HG02763 (cell line): ENCODE measurements around the gene KCTD13.
"Not testable (repeated sequence)": the region's sequence is repeated elsewhere in the genome, so short reads cannot be mapped to it uniquely, and the experiment has no call there.

Source experiments
- ATAC-seq: cut with Tn5 transposase; IDR thresholded peaks from one replicate; pipeline ENCODE4 v1.9.1; 2021; ENCODE audit warnings: mild to moderate bottlenecking, moderate library complexity; ENCODE audit not compliant: unreplicated experiment

The KCTD13 gene, protein sequence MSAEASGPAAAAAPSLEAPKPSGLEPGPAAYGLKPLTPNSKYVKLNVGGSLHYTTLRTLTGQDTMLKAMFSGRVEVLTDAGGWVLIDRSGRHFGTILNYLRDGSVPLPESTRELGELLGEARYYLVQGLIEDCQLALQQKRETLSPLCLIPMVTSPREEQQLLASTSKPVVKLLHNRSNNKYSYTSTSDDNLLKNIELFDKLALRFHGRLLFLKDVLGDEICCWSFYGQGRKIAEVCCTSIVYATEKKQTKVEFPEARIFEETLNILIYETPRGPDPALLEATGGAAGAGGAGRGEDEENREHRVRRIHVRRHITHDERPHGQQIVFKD

DNA sequence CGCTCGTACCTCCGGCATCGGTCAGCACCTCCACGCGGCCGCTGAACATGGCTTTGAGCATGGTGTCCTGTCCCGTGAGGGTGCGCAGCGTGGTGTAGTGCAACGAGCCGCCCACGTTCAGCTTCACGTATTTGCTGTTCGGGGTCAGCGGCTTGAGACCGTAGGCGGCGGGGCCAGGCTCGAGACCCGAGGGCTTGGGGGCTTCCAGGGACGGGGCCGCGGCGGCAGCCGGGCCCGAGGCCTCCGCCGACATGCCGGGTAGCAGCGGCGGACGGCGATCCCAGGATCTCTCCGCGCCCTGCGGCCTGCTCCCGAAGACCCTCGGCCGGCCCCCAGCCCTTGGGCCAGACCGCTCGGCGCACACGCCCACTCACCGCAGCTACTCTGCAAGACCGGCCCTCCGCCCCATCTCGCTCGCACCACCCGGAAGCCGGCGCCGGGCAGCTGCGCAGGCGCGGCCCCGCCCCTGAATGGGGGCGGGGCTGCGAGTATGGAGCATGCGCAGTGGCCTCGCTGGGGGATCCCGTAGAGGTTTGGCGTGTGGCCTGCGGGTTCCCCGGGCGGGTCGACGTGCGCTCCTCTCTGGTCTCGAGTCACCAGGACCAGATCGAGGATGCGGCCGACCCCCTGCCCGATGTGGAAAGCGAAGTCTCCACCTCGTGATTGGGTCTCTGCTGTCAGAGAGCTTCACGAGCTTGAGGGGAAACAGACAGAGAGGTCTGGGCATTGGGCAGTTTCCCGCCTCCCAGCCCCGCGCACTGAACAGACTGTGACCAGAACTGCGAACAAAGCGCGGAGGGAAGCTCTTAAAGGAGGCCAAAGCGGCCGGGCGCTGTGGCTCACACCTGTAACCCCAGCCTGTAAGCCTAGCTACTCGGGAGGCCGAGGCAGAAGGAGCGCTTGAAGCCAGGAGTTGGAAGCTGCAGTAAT is at the start of gene KCTD13:
Gene KCTD13 (minus strand): TSS at position 446 of the 930 bp plus-strand sequence. CDS start 193 bp downstream, at position 253.
- peak; percentile 86 for ATAC-seq

DNA sequence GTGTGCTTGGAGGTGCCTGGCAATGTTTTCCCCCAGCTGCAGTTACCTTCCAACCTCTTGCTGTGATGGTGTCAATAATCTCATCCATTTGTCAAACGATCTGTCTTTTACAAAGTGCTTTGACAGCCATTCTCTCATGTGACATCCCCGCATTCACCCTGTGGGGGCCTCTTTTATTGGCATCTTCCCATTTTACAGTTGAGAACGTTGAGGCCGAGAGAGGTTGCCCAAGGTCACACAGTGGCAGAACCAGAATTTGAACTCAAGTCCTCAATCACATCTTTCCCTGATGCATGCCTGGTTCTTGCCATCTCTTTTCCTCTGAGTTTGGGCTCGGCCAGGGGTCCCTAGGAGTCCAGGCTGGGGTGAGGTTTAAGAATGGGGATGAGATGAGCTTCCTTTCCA is 49.1 kb upstream of the KCTD13 start:
- no peak for ATAC-seq

DNA sequence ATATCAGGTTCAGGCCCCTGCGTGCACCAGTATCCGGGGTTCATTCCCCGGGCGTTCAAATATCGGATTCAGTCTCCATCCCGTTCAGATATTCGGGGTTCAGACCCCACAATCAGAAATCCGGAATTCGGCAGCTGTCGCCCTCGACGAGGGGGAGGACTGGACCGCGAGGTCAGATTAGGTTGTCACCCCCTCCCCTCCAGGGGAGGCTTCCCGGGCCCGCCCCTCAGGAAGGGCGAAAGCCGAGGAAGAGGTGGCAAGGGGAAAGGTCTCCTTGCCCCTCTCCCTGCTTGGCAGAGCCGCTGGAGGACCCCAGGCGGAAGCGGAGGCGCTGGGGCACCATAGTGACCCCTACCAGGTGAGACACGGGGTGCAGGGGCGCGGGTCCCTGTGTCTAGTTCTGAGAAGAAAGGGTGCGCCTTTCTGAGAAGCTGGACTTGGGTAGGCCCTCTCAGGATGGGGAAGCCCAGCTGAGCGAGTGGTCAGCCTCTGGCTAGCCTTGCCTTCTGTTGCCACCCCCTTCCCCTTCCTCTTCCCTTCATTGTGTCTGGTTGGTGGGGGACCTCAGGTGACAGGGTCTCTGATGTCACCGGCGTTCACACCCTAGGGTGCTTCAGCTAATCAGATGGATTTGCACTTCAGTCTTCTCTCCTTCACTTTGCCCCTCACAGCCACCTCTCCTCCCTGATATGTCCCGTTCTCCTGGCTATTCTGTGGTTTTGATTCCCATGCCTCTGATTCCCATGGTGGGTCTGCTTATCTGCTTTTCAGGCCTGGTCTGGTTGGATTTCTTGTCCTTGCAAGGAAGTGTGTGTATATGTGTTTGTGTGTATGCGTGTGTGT is 48.5 kb upstream of the KCTD13 start:
- no peak for ATAC-seq

DNA sequence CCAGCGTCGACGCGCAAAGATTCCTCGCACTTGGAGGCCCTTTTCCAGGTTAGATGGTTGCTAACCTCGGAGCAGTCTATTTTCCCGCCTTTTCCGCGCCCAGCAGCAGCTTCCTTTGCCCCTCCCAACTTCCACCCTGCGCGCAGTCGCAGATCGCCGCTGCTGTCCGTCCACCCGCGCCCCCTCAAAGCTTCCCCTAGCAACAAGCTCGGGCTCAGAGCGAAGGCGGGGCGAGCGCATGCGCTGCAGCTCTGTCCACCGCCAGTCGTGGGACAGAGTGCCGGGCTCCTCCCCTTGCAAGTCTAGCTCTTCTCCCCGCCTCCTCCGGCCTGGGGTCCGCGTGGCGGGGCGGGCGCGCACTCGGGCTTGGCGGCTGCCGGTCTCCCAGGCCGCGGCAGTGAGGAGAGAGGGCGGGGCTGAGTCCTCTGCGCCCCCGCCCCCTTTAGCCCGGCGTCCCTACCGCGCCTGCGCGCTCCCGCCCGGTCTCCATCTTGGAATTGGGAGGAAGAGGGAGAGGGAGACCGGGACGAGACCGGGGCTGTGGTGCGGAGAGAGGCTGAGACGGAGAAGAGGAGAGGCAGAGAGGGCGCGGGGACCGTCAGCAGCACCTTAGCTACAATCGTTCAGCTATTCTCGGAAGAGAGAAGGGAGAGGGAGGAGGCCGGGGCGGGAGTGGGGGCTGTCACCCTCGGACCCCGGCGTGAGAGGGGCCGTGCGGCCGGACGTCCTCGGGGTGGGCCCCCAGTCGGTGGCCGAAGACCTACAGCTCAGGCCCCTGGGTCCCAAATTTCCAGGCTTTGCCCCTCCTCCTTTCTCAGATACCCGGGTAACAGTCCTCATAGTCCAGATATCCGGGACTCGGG is 47.6 kb upstream of the KCTD13 start, which contains the start of gene TAOK2:
Gene TAOK2 (plus strand): TSS at position 485 of the 863 bp plus-strand sequence. CDS start 3,905 bp downstream, outside the sequence.
- peak; percentile 92 for ATAC-seq

DNA sequence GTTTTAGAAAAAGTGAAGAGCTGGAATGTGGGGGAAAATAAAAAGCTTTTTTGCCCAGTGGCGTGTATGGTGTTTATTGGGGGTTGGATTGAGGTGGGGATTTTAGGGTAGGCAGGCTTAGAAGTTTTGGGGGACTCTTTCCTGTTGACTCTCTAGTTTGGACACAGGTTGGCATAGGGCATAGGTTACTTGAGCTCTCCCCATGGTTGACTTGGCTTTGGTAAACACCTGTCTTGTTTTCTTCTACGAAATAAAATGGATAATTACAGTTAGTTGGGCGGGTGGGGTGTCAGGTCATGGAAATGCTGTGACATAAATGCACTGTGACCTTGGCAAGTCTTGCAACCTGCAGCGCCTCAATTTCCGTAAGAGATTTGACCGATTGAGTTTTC is 47.0 kb upstream of the KCTD13 start:
- ATAC-seq: no peak

DNA sequence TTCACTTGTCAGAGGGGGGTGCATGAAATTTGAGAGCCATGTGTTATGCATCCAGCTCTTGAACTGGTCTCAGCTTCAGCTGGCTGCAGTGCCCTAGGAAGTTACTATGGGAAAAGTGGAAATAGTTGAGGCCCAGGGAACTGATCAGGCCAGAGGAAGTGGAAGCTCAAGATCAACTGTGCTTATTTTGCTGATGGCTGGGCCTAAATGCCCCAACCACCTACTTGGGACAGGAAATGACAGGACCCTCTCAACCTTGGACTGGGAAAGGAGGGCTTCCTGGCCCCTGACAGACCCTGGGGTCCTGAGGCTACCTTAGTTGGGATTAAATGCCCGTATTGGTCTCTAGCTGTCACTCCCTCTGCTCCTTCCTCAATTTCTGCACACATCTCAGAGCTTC is 46.5 kb upstream of the KCTD13 start:
- no peak for ATAC-seq

DNA sequence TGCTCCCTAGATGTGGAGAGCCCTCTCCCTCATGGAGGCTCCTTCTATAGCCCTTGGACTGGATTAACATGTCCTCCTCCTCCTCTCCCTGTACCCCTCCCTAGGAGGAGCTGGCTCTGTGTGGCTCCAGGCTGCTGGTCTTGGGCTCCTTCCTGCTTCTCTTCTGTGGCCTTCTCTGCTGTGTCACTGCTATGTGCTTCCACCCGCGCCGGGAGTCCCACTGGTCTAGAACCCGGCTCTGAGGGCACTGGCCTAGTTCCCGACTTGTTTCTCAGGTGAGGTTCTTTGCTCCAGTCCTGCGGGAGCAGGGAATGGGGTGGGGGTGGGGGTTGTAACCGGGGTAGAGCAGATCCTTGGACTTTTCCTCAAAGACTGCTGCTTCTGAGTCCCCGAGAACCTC is 45.3 kb upstream of the KCTD13 start:
- no peak for ATAC-seq

DNA sequence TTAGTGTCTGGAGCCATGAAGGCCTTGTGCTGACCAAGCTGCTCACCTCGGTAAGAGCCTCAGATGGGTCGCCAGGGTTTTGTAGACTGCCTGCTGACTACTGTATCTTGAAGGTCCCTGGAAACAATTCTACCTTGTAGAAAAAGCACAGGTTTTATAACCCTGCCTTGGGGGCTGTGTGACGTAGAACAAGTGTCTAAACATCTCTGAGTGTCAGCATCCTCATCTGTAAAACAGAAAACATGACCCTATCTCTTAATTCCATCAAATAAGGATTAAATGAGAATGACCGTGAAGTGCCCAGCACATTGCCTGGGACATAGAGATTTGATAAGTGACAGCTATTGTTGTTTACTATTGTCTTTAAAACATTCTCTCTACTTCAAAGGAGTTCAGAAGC is 42.2 kb upstream of the KCTD13 start:
- no peak for ATAC-seq

DNA sequence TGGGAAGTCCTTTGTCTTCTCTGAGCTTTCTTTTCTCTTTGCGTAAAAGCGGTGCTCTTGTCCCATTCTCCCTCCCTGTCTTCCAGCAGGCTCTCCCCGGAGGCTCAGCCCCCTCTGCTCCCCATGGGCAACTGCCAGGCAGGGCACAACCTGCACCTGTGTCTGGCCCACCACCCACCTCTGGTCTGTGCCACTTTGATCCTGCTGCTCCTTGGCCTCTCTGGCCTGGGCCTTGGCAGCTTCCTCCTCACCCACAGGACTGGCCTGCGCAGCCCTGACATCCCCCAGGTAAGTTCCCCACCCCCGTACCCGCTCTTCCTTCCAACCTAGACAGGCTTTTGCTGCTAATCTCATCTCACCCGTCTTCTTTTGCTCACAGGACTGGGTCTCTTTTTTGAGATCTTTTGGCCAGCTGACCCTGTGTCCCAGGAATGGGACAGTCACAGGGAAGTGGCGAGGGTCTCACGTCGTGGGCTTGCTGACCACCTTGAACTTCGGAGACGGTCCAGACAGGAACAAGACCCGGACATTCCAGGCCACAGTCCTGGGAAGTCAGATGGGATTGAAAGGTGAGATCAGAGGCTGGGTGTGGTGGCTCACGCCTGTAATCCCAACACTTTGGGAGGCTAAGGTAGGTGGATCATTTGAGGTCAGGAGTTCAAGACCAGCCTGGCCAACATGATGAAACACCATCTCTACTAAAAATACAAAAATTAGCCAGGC is 37.2 kb upstream of the KCTD13 start:
- ATAC-seq: no peak

DNA sequence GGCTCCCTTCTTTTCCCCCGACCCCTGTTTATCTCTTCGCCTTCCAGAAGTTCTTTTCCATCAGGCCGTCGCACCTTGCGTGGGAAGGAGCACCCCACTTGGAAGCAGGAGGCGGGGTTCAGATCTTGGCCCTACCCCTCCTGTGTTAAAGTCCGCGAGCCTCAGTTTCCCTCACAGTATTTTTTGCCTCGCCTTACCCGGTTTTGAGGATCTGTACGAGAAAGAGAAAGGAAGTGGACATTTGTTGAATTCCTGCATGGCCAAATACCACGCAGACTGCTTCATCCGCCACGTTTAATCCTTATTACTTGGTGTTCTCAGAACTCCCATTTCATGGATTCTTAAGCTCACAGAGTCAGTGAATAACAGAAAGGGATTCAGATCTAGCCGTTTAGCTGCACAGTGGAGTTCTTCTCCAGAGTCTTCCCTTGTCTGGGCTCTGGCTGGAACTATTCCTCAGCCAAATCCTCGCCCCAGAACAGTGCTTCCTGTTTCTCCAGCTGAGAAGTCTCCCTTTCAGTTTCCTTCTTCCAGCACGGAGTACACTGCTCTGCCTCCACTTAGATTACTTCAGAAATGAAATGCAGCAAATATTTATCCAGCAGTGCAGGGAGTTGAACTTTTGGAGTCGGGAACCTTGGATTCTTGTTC is 36.4 kb upstream of the KCTD13 start:
- no peak for ATAC-seq

DNA sequence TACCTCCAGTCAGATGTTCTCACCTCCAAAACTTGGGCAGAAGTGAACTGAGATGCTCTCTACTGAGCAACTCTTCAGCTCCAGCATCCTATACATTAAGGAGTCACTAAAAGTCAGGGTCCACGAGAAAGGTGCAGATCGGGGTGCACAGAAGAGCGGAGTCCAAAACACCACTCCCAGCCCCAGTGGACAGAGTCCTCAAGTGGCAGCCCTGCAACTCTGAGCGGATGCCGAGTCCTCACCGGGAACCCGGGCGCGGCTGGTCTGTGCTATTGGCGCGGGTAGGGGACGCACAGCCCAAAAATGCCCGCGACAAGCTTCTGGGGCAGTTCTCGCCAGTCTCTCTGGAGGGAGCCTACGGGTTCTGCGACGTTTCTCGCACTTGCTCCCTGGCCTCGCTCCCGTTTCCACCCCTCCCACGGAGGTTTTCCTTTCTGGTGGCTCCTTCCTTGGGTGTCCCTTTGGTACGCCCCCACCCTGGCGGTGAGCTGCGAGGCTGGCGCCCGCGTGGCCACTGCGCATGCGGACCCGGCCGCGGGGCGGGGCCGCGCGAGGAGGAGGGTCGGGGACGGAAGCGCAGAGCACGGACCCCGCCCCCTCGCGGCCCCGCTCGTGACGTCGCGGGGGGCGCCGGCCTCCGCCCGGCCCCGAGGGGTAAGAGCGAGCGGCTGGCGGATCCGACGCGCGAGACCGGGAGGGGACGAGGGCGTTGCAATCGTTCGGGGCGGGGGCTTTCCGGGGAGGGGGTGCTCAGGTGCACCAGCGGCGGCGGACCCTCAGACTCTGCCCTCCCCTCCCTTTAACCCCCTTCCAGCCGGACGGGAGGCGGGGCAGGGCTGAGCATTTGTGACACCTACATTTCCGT is 35.7 kb upstream of the KCTD13 start, which contains the start of gene TMEM219:
Gene TMEM219 (plus strand): TSS at position 601 of the 865 bp plus-strand sequence. CDS start 1,065 bp downstream, outside the sequence.
- ATAC-seq: peak; percentile 89

DNA sequence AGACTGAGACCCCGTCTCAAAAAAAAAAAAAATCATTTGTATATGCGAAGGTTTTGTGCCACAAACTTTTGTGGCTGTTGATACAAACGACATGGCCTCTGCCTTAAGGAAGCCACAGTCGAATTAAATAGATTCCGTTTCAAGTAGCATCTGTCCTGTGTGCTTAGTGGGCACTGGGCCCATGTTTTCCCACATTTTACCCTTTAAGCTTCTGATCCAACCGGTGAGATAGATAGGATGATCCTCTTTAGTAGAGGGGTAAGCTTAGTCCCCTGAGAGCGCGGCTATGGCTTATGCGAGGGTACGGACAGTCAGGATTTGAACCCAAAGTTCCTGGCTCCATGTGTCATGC is 35.1 kb upstream of the KCTD13 start:
- no peak for ATAC-seq

DNA sequence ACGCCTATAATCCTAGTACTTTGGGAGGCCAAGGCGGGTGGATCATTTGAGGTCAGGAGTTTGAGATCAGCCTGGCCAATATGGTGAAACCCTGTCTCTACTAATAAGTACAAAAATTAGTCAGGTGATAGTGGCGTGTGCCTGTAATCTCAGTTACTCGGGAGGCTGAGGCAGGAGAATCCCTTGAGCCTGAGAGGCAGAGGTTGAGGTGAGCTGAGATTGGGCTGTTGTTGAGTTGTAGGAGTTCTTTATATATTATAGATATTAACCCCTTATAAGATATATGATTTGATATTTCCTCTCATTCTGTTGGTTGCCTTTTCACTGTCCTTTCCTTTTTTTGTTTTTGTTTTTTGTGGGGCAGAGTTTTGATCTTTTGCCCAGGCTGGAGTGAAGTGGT is 33.8 kb upstream of the KCTD13 start:
- not testable (repeated sequence) for ATAC-seq

DNA sequence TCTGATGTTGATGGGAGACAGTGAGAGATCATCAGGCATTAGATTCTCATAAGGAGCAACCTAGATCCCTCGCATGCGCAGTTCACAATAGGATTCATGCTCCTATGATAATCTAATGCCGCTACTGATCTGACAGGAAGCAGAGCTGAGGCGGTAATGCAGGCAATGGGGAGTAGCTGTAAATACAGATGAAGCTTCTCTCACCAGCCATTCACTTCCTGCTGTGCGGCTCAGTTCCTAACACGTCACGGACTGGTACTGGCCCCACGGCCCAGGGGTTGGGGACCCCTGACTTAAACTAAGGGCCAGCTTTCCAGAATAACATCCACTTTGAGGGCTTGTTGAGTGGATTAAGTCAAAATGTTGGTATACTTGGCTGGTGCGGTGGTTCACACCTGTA is 33.3 kb upstream of the KCTD13 start:
- ATAC-seq: no peak

DNA sequence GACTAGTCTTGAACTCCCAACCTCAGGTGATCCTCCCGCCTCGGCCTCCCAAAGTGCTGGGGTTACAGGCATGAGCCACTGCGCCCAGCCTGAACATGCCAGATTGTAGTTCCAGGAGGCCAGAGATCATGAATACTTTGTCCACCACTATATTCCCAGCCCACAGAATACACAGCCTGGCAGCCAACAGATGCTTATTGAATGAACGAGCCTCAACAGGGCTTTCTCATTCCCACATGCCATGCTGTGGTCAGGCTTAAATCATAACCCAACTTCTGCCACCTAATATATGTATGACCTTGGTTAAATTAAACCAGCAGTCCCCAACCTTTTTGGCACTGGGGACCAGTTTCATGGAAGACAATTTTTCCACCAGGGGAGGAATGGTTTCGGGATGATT is 32.7 kb upstream of the KCTD13 start:
- no peak for ATAC-seq

DNA sequence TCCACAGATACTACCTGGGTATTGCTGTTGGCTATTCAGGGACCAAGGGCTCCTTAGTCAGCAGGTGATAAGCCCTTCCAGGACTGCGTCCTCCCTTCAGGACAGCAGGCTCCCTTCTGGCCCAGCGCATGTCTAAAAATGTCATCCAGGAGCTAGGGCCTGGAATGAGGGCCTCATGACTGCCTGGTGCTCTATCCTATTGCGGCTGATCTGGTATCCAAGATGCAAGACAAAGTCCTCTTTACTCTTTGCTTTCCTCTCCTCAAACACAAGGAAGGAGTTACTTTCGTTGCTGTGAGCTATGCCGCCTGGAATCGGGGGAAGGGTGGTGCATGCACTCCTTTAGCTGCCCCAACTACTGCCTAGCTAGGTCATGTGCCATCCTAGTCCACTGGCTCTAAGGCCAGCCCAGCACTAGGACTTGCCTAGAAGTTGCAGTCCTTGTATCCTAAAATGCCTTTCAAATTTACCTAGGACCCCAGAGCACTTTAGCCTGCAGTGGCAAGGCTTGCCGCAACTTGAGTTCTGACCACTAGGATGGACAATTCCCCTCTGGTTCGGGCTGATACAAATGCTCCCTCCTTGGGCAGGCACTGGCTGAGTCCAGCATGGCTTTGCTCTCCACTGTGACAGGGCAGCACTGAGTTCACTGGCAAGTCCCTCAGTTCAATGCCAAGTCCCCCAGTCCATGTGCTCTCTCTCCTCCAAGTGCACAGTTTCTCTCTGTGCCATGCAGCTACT is 25.8 kb upstream of the KCTD13 start:
- ATAC-seq: no peak

DNA sequence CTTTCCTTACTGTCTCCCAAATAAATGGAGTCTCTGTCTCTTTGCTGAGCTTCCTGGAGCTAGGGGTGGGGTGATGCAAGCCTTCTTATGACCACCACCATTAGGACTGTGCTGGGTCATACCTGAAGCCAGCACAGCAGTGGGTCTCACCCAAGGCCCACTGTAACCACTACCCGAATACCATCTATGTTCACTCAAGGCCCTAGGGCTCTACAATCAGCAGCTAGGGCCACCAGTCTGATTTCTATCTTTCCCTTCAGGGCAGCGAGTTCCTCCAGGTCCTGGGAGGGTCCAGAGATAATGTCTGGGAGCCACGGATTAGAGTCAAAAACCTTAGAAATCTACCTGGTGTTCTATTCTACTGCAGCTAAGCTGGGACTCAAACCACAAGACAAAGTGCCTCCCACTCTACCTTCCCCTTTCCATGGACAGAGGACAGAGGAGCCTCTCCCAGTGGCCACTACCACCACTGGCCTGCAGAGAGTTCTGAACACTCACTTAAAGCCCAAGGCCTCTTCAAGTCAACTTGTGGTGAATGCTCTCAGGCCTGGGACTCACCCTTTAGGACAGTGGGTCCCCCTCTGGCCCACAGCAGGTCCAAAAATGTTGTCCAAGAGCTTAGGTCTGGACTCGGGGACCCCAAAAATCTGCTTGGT is 24.9 kb upstream of the KCTD13 start:
- no peak for ATAC-seq
